ENCODE results near the gene ENOX1.

ENOX1 gene

DNA sequence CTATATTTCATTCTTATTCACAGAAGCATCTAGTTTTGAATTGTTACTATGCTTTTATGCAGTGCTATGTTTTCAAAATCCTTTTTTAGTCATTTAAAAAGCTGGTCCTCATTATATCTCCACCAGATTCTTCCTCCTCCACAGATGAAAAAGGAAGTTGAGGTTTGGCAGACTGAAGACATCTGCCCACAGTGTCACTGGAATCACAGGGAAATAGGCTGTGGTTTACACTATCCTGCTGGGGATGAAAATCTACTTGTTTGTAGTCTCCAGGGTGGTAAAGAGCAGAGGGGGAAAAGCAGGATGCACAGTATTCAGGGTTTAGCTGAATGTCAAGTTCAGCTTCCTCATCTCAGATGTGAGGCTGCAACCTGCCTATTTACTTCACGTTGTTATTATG is 412.2 kb downstream of the ENOX1 start:
- TF ChIP-seq ZFX (IDR thresholded peaks at IDR 0.05), result no peak
- TF ChIP-seq, protein P1, sequence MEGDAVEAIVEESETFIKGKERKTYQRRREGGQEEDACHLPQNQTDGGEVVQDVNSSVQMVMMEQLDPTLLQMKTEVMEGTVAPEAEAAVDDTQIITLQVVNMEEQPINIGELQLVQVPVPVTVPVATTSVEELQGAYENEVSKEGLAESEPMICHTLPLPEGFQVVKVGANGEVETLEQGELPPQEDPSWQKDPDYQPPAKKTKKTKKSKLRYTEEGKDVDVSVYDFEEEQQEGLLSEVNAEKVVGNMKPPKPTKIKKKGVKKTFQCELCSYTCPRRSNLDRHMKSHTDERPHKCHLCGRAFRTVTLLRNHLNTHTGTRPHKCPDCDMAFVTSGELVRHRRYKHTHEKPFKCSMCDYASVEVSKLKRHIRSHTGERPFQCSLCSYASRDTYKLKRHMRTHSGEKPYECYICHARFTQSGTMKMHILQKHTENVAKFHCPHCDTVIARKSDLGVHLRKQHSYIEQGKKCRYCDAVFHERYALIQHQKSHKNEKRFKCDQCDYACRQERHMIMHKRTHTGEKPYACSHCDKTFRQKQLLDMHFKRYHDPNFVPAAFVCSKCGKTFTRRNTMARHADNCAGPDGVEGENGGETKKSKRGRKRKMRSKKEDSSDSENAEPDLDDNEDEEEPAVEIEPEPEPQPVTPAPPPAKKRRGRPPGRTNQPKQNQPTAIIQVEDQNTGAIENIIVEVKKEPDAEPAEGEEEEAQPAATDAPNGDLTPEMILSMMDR (conservative IDR thresholded peaks at IDR 0.05), result no peak
- H3K27ac ChIP-seq, result no peak overlapping the region

DNA sequence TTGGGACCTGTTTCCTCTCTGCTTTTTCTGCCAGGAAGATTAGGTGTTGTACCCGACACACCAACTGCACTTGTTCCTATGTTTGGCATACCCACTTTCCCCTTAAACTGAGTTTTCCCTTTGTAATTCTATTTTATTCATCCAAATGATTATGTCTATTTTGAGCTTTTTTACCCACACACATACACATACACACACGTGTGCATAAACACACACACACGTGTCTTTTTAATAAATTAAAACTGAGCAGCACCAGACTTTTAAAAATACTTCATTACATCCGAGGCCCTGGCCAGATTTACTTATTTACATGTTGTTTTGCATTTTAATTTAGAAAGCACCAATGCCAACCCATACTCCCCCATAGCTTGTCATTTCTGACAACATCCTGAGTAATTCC is 413.4 kb downstream of the ENOX1 start:
- no peak overlapping the region for H3K27ac ChIP-seq
- TF ChIP-seq, protein P1 (conservative IDR thresholded peaks at IDR 0.05), result no peak
- no peak for TF ChIP-seq ZFX (IDR thresholded peaks at IDR 0.05)

DNA sequence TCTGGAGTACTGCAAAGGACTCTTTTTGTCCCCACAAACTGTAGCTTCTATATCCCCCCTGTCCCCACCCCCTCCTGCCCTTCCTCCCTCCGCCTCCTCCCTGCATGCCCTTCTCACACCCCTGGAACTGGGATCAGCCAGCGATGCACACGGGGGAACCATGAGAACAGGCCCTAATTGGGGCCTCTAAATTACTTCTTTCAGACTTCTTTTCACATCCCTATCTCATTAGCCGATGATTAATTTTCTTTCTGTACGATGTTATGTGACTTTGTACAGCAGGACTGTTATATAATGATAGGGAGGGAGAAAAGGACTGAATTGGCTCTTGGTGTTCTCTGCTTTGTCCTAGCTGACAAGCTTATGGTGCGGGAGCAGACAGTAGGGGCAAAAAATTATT is 415.9 kb downstream of the ENOX1 start:
- TF ChIP-seq ZFX (IDR thresholded peaks at IDR 0.05), result no peak
- TF ChIP-seq, protein P1 (conservative IDR thresholded peaks at IDR 0.05), result no peak
- no peak overlapping the region for H3K27ac ChIP-seq

DNA sequence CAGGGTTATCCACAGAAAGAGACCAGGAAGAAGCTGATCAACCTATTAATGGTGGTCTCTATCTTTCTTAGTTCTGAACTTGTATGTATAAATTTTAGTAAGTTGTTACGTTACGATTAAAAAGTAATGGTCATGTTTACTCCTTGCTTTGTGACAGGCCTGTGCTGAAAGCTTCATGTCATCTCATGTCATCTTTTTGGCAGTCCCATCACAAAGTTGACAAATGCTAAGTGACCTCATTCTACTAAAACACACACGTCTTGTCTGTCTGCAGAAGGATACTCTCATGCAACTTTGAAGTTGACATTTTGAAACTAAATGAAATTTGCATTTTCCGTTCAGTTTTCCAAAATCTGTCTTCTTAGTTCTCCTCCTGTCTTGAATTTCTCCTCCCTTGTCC is 417.5 kb downstream of the ENOX1 start:
- no peak overlapping the region for H3K27ac ChIP-seq
- TF ChIP-seq, protein P1 (conservative IDR thresholded peaks at IDR 0.05), result no peak
- no peak for TF ChIP-seq ZFX (IDR thresholded peaks at IDR 0.05)

DNA sequence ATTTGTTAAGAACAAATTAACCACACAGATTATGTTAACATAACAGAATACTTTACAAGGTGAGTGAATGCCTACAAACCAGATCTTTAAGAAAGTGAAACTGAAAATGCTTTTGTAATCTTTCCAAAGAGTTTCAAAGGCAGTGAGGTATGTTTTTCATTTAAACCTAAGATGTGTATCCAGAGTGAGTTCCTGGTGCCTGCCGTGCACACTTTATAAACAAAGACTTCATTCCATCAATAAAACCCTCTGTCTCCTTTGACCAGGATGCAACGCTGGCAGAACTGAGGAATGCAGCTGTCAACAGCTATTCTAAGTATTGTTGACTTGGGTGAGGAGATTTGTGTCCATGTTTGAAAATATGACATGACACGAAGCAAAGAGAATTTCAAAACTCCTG is 418.8 kb downstream of the ENOX1 start:
- TF ChIP-seq, protein P1 (conservative IDR thresholded peaks at IDR 0.05), result no peak
- TF ChIP-seq ZFX (IDR thresholded peaks at IDR 0.05), result no peak

DNA sequence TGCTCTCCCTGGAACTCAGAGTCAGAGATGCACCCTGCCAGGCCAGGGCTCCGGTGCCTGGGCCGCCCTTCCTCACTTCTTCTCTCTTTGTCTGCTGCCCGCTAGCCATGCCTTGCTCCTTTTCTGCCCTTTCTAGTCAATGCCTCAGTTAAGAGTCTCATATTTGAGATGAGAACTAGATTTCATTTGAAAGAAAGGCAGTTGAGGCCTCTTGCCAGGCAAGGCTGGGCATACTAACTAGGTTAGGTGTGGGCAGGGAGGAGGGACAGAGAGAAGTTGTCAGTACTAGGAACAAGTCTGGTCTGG is 421.8 kb downstream of the ENOX1 start:
- no peak overlapping the region for H3K27ac ChIP-seq
- TF ChIP-seq, protein P1 (conservative IDR thresholded peaks at IDR 0.05), result no peak
- TF ChIP-seq ZFX (IDR thresholded peaks at IDR 0.05), result no peak

More for the DNA sequence above, 418.8 kb downstream of the ENOX1 start:
- no peak overlapping the region for H3K27ac ChIP-seq

DNA sequence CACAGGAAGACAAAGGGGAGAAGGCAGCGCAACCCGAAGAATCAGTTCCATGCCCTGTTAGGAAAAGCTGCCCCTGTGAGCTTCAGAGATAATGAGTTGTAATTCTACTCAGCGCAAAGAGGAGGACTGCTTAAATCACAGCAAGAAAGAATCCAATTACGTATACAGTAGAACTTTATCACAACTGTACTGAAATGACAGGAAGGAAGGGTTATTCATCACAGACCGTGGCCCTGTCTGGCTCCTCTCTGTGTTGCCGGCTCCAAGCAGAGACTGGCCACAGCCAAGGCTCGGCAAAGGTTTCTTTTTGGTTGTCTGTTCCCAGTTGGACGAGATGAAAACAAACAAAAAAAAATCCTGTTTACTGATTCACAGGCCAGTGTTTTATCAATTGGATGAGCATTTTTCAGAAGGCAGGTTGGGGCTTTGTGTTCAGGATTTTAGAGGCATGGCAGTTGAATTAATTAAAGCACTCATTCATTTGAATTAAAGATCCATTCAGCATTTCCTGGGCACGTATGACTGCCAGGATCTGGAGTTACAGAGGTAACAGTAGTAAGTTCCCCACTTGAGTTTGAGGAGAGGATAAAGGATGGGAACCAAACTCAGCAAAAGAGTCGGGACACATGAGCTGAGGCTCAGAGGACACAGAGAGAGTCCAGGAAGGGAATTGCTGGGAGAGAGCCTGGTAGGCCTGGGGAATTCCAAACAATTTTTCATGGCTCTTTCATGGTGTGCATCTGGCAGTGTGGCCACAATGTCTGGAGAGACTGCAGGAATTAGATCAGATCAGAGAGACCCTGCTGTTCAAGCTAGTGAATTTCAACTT is 422.3 kb downstream of the ENOX1 start:
- no peak for TF ChIP-seq ZFX (IDR thresholded peaks at IDR 0.05)
- TF ChIP-seq, protein P1 (conservative IDR thresholded peaks at IDR 0.05), result no peak
- no peak overlapping the region for H3K27ac ChIP-seq

All from C4-2B (cell line).